ENCODE results near the gene ACMSD. TPM values are rescaled to one million over a fixed set of nuclear protein-coding genes. Genes with fewer than 3 reads are reported as not detected.

Gene ACMSD
- total RNA-seq, 1 donor from 2014 or later: not detected

DNA sequence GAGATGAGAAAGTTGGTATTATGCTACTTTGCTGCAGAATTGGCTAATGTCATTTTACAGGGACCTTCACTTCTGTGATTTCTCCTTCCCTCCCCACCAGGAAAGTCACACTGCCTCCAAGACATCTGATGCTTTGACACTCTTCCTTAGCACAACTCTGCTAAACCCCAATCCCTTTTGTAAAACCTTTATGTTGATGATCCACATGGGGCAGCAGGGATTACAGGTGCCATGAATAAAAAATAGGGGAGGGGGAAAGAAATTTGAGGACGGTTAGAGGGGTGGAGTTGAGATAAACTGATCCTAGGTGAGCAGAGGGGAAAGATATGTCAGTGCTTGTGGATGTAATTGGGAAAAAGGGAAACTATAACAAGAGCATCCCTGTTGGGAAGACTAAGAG lies 106.6 kb downstream of the ACMSD start:
- Histone ChIP-seq H3K36me3 (ENCODE audit: control insufficient read depth, insufficient read depth, low read length) (peaks cover 4% of the 10 kb centered on the region), H3K4me3 (ENCODE audit: low read depth, low read length) (no peak overlapping the region), H3K27me3 (ENCODE audit: control insufficient read depth, insufficient read depth, low read length) (no peaks in the 10 kb centered on the region)
- TF ChIP-seq, protein P1, sequence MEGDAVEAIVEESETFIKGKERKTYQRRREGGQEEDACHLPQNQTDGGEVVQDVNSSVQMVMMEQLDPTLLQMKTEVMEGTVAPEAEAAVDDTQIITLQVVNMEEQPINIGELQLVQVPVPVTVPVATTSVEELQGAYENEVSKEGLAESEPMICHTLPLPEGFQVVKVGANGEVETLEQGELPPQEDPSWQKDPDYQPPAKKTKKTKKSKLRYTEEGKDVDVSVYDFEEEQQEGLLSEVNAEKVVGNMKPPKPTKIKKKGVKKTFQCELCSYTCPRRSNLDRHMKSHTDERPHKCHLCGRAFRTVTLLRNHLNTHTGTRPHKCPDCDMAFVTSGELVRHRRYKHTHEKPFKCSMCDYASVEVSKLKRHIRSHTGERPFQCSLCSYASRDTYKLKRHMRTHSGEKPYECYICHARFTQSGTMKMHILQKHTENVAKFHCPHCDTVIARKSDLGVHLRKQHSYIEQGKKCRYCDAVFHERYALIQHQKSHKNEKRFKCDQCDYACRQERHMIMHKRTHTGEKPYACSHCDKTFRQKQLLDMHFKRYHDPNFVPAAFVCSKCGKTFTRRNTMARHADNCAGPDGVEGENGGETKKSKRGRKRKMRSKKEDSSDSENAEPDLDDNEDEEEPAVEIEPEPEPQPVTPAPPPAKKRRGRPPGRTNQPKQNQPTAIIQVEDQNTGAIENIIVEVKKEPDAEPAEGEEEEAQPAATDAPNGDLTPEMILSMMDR (IDR thresholded peaks at IDR 0.05; ENCODE audit: insufficient read depth, low read length, severe bottlenecking): no peak
- no peak for FAIRE-seq
- DNase-seq (ENCODE audit: low read depth): no peak

DNA sequence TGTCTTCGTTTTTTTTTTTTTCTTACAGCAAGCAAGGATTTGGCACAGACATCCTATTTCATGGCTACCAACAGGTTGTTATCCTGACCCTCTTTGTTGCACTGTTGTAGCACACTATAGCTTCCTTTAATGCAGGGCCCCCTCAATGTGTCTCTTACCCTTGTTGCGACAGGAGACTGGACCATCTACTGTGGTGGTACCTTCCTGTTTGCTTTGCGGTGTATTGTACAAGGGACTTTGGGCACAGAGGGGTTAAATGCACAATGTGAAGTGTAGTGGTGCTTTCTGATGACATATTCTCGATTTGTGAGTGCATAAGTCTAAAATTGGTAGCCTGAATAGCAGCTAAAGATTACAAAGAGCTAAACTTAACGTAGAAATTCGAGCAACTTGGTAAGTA lies 107.7 kb downstream of the ACMSD start:
- Histone ChIP-seq H3K36me3 (ENCODE audit: control insufficient read depth, insufficient read depth, low read length) (peaks cover 2% of the 10 kb centered on the region), H3K4me3 (ENCODE audit: low read depth, low read length) (no peak overlapping the region), H3K27me3 (ENCODE audit: control insufficient read depth, insufficient read depth, low read length) (no peaks in the 10 kb centered on the region)
- FAIRE-seq (no peak), DNase-seq (ENCODE audit: low read depth) (no peak)
- TF ChIP-seq, protein P1 (IDR thresholded peaks at IDR 0.05; ENCODE audit: insufficient read depth, low read length, severe bottlenecking): no peak

DNA sequence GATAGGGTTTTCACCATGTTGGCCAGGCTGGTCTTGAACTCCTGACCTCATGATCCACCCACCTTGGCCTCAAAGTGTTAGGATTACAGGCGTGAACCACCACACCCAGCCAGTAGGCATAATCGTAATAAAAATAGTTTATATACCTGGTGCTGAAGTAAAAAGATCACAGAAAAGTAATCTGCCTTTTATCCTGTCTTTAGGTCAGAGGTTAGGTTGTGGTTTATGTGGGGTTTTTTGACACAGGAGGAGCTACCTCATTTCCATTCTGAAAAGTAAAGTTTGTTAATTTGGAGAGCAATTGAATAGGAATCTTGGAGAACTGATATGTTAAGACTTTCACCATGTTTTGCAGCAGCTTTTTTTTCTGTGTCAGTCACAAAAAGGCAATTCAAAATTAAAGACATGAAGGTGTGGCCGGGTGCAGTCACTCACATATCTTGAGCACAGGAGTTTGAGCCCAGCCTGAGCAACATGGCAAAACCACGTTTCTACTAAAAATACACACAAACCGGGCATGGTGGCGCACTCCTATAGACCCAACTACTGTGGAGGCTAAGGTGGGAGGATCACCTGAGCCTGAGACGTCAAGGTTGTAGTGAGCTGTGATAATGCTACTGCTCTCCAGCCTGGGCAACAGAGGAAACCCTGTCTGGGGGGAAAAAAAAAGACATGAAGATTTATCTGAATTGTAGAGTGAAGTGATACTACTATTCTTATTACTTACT lies 111.7 kb downstream of the ACMSD start:
- Histone ChIP-seq H3K36me3 (ENCODE audit: control insufficient read depth, insufficient read depth, low read length) (peaks cover 7% of the 10 kb centered on the region), H3K27me3 (ENCODE audit: control insufficient read depth, insufficient read depth, low read length) (no peaks in the 10 kb centered on the region)
- no peak for FAIRE-seq

DNA sequence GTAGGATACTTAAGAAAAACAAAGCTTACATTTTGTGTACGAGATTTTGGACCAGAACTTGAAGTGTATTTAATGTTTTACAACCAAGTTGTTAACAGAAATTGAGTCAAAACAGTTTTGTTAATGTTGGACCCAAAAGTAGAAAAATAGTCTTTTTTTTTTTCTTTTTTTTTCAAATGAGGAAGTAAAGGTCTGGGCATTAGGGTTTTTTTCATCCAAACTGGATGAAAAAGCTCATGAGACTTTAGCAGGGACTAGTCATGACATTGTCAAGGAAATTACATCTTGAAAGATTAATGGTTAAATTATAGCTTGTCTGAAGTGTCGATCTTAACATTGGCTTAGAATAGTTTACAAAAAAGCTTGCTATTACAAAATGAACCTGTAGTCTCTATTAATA lies 112.5 kb downstream of the ACMSD start:
- peaks cover 7% of the 10 kb centered on the region for H3K36me3 ChIP-seq (ENCODE audit: control insufficient read depth, insufficient read depth, low read length)
- FAIRE-seq (no peak), DNase-seq (ENCODE audit: low read depth) (no peak)
- no peaks in the 10 kb centered on the region for H3K27me3 ChIP-seq (ENCODE audit: control insufficient read depth, insufficient read depth, low read length)
- TF ChIP-seq, protein P1 (IDR thresholded peaks at IDR 0.05; ENCODE audit: insufficient read depth, low read length, severe bottlenecking): no peak
- no peak overlapping the region for H3K4me3 ChIP-seq (ENCODE audit: low read depth, low read length)

More for the DNA sequence above, 111.7 kb downstream of the ACMSD start:
- TF ChIP-seq, protein P1 (IDR thresholded peaks at IDR 0.05; ENCODE audit: insufficient read depth, low read length, severe bottlenecking): no peak
- H3K4me3 ChIP-seq (ENCODE audit: low read depth, low read length): no peak overlapping the region
- no peak for DNase-seq (ENCODE audit: low read depth)

Other genes with a start within 250 kb of the ACMSD start
- not detected in 2 replicates for gene TMEM163, start 119.6 kb upstream of the ACMSD start, total RNA-seq
- 24.0 and 24.3 TPM in 2 replicates for gene CCNT2, start 80.2 kb downstream of the ACMSD start, total RNA-seq
- not detected in 2 replicates for gene MAP3K19, start 208.8 kb downstream of the ACMSD start, total RNA-seq
- 120 and 129 TPM in 2 replicates for gene RAB3GAP1, start 213.7 kb downstream of the ACMSD start, total RNA-seq